G401.6 (cell line): ENCODE data around the gene ATP8A1.
"Not testable (repeated sequence)": the region's sequence is repeated elsewhere in the genome, so short reads cannot be mapped to it uniquely, and the experiment has no call there.

Experiments used
- FAIRE-seq: peaks from 2 replicates; lab custom pipeline; 2012; peaks lifted over from hg19 to GRCh38; lab: Jason Lieb, UNC

ATP8A1 gene

DNA sequence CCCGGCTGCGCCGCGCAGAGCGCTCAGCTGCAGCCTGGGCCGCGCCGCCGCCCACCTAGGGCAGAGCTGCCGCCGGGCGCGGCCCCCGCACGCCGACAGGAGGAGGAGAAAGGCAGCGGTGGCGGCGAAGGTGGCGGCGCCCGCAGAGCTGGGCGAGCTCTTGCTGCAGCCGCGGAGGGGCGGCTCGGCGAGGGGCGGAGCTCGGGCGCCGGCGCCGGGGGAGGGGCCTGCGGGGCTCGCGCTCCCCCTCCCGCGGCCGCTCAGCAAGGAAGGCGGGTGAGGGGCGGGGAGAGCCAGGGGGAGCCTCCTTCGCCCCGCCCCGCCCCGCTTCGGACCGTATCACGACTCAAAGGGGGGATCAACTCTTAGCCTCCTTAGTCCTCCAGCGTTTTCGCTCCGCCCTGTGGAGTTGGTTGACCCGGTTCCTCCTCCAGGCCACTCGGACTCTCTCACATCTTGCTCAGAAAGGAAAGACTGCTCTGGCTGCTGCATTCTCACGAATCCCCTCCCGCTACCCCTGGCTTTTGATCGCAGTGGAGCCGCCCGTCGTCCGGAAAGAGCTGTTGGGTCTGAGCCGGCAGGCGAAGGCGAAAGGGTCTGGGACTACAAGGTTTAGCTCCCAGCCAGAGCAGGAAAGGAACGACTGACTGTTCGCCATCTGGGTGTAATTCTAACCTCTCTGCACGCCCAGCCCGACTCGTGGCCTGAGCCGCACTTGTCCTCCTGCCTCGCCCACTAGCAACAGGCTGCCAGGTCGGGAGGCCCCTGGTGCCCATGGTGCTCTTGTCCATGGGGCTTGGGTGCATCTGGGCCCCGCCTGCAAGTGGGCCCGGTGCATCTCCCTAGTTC, at the start of gene ATP8A1:
Gene ATP8A1, minus strand, starts transcription at position 162 of the 849 bp plus-strand sequence. CDS start 232 bp downstream, outside the sequence.
- FAIRE-seq, result no peak

DNA sequence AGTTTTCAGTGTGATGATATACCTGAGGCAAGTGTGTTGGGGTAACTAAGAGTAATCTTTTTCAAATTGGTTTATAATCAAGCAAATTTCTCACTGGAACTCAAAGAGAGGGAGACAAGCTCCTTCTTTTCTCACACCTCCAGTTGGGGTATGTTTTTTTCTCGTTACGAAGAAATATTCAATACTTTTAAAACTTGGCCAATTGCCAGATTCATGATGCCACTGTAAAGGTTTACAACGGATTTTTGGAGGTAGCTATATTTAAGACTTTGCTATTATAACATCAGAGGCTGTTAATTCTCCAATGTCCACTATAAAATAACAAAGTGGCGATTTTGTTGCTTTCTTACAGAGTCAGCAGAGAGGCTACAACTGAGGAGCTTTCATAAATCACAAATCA, 49.2 kb upstream of the ATP8A1 start:
- no peak for FAIRE-seq

DNA sequence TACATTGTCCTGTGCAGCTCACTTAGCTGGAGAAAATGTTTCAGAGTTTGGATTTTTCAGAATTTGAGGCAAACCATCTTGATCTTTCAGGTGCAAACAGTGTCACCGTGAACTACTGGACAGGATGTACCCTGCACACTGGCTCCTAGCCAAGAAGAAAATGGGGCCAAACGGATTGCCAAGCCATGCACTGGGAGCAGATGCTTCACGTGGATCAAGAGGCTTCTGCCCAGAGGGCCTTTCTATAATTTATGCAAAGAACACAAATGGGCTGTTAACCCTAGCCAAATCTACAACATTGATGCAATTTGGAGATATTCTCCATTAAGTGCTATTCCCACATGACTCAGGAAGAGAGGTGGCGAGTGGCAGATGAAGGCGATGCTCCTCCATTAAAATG, 46.9 kb upstream of the ATP8A1 start:
- FAIRE-seq, result no peak

- FAIRE-seq, result no peak
These were observed 46.0 kb upstream of the ATP8A1 start for GRCh38 chr4:42702895-42703294.

GRCh38 chr4:42701780-42702179, 44.9 kb upstream of the ATP8A1 start:
- not testable (repeated sequence) for FAIRE-seq

DNA sequence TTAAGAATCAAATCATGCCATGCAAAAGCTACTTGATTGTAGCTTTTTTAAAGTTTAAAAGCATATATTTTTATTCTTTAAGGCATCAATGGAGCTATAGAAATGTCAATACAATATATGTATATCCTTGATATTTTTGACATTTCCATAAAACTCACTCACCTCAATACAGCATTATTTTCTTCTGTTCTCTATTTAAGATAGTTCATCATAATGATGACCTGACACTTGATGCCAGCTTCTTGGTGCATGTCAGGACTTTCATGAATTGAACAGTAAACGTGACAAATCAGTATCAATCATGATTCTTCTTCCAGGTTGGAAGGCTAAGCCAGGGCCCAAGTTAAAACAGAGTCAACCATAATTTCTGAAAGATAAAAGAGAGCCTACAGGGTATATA, 33.6 kb upstream of the ATP8A1 start:
- FAIRE-seq, result no peak

DNA sequence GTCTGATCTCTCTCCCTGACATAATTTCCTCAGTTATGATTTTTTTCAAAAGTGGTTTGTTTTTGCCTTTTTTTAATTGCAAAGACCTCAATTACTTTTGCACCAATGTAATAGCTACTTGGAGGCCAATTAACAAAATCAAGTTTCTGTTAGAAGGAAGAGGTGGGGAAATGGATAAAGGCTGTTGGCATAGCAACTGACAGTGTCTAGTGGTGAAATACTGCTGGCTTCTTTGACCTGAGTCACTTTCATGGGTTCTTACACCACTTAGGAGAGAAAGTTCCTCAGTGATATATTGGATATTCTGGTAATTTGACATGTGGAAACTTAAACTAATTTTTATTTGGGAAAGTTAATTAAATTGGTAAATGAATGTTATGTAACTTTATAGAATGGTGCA, 26.5 kb upstream of the ATP8A1 start:
- no peak for FAIRE-seq

DNA sequence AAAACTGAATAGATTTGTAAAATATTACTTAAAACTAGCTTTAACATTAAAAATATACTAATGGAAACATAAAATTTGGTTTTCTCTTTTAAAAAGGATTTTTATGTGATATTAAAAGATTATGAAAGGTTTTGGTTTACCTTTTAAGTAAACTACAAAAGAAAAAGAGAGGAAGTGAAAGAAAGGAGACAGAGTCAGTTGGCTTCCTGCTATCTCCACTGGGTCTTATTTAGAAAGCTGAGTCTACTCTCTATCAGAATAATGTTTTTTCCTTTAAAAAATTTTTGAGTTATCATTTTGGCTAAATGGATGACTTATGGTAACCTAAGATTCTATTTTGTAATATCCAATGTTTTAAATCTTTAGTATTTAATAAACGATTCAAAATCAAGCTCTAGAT, 21.6 kb upstream of the ATP8A1 start:
- FAIRE-seq, result no peak

DNA sequence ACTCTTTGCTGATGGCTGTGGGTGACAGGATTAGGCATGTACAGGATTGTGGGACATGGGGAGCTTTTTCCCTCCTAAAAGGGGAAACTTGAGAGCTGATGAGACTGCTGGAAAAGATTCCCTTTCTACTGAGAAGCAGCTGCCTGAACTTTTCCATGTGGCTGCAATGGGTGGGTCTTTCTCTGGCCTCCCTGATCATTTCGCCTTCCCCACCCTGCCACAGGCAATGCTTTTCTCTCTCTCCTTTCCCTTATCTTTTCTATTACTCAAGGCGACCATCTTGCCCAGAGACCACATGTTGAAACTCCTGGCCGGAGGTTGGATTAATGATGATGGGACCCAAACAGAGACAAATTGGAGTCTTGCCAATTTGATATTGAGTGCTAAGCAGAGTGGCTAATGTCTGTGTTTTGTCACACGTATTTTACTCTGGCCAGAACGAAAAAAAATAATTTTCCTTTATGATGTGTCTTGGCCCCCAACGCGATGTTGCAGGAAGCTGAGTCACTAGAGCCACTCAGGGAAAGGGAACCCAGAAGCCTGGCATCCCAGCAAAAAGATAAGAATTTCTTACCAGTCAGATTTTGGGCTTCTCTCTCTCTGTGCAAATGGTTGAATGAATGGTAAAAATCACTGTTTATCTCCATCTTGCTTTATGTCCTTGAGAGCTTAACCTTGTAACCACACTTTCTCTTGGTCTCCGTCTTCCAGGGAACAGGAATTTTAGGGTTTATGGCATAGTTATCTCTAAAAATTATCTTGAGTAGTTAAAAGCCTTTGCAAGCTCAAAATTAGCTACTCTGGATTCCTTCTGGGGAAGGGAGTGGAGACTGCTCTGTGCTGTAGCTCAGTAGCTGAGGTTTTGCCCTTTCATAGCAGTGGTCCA, 19.4 kb upstream of the ATP8A1 start:
- no peak for FAIRE-seq

DNA sequence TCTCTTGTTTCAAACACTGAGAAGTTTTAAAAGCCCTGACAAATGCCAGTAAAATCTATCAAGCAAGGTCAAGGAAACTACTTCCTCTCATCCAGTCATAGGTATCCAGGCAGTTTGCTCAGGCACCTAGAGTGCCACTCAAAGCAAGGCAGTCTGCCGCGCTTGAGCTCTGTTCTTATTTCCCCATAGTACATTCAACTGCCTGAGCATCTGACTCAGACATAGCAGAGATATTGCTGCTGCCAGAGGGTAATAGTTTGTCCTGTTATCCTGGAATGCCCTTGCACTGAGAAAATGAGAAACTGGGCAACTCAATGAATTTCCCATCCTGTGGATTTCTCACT, 16.1 kb upstream of the ATP8A1 start:
- FAIRE-seq, result no peak

- FAIRE-seq, result no peak
These were observed 15.6 kb upstream of the ATP8A1 start for GRCh38 chr4:42672359-42673081.

GRCh38 chr4:42671431-42672194, 14.7 kb upstream of the ATP8A1 start:
- FAIRE-seq, result no peak

GRCh38 chr4:42658261-42658660, 1.4 kb upstream of the ATP8A1 start:
- FAIRE-seq, result no peak

DNA sequence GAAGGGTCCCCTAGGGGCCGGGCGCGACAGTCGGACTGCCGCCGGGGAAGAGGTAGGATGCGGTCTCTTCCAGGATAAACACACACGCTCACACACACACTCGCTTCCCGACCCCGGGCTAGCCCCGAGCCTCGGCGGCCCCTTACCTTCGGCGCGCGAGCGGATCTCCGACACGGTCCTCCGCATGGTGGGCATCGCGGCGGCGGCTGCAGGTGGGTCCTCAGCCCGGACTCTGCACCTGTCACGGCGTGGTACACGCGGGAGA, 294 bp downstream of the ATP8A1 start:
- FAIRE-seq, result no peak

GRCh38 chr4:42655921-42656678, 805 bp downstream of the ATP8A1 start:
- no peak for FAIRE-seq

- FAIRE-seq, result no peak
These were observed 1.7 kb downstream of the ATP8A1 start for GRCh38 chr4:42655269-42655637.

GRCh38 chr4:42654631-42655268, 2.2 kb downstream of the ATP8A1 start:
- no peak for FAIRE-seq

DNA sequence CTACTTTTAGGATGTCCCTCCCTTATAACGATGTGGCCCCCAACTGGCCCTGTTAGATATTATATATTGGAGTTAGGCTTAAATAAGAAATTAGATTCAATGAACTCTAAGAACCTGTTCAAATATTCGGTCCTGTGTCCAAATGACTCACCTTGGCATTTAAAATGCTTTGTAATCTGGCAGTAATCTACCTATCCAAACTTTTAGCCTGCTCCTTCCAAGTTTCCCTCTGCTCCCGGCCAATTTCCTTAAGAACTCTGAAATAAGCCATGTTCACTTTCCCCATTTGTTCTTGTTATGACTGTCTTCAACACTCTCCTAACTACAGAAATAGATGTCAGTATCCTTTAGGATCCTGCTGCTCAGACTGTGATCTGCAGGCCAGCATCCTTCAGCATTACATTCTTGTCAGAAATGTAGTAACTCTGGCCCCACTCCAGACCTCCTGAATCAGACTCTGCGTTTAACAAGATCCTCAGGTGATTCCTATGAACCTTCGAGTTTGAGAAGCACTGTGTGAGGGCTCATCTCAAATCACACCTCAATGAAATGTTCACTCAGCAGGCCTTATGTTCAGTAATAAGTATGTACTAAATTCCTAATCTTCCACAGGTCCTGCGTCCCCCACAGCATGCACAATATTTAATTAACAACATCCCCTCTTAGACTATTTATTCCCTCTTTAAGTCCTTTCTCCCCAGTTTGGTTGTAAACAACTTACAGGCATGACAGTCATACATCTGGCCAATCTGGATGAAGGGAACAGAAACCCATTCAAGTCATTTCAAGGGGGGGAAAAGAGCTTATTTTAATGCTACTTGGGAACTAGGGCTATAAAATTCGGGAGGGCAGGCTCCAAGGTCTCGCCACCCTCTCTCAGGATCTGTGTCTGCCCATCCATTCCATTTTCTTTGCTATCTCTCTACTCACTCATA, 3.0 kb downstream of the ATP8A1 start:
- no peak for FAIRE-seq

GRCh38 chr4:42652529-42653231, 4.2 kb downstream of the ATP8A1 start:
- FAIRE-seq, result not testable (repeated sequence)
